Fibroblast of mammary gland (primary cell): Measurements from ENCODE around the gene AK9.

ENCODE experiments used
- DNase-seq: peaks from one replicate; pipeline ENCODE4 v3.0.0-alpha.2; 2010; ENCODE audit warnings: low read depth
- H3K4me3 ChIP-seq: 2 replicates; pipeline ENCODE4 v1.5.1; 2011; ENCODE audit warnings: low read depth, mild to moderate bottlenecking, low read length, moderate library complexity; ENCODE audit not compliant: control insufficient read depth
- CTCF ChIP-seq: conservative IDR thresholded peaks from 2 replicates; pipeline ENCODE4 v1.5.1; 2011; ENCODE audit warnings: low read depth, low read length, inconsistent platforms; ENCODE audit not compliant: control insufficient read depth, insufficient read depth

AK9 gene

DNA sequence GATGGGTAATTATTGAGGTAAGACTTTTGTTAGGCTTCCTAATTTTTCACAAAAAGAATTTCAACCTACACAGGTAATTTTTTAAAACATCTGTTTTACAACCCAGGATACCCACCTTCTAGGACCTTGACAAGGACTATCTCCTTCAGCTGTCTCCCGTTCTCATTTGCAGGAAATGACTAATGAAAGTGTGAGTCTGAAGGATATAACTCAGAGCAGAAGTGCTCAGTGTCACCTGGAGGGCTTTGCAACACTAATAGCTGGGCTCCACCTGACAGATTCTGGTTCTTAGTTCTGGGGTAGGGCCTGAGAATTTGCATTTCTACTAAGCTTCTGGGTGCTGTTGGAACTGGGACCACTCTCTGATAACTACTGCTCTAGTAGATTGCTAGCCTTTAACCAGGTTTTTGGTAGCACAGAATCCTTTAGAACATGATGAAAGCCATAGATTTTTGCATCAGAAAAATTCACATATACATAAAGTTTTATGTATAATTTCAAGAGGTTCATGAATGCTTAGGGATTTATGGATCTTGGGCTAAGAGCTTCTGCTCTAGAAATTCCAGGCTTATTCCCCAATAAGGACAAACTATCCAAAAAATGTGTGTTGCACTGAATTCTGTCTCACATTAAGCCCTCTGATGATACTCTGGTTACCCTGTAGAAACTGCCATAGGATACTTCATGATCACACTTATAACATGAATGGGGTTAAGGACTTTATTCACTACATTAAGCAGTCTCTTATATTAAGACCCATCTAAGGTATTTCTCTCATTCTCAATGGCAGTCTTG lies 30.3 kb downstream of the AK9 start:
- no peak for TF ChIP-seq CTCF
- H3K4me3 ChIP-seq: no peak overlapping the region
- no peak for DNase-seq

GRCh38 chr6:109655761-109656262 lies 35.2 kb downstream of the AK9 start:
- TF ChIP-seq CTCF: no peak
- no peak for DNase-seq
- no peak overlapping the region for H3K4me3 ChIP-seq

DNA sequence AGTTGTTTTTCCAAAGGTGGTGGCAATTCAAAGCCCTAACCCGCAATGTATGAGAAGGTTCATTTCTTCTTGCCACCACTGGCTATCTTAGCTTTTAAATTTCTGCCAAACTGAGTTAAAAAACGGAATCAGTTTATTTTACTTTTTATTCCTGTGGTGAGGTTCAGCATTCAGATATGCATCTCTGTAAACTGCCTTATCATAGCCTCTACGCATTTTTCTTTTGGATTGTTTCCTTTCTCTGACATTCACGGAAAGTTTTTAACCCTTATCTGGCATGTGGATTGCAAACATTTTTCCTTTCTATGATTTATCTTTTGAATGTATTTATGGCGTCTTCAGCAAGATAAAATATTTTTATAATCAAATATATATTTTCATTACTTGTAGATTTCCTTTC lies 37.7 kb downstream of the AK9 start:
- no peak overlapping the region for H3K4me3 ChIP-seq
- TF ChIP-seq CTCF: no peak
- no peak for DNase-seq

DNA sequence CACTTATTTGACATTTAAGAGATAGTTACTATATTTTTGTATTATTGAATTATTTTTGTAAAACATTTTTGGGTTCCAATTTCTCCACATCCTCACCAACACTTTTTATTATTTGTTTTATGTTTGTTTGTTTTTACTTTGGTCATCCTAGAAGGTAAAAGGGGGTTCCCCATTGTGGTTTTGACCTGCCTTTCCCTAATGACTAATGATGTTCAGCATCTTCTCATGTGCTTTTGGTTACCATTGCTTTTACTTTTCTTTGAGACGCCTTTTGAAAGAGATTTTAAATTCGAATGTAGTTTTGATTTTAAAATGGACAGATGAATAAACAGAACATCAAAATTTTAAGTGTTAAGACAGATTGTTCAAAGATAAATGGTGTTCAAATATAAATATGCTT lies 46.9 kb downstream of the AK9 start:
- no peak for TF ChIP-seq CTCF
- DNase-seq: peak; percentile 26
- H3K4me3 ChIP-seq: no peak overlapping the region

DNA sequence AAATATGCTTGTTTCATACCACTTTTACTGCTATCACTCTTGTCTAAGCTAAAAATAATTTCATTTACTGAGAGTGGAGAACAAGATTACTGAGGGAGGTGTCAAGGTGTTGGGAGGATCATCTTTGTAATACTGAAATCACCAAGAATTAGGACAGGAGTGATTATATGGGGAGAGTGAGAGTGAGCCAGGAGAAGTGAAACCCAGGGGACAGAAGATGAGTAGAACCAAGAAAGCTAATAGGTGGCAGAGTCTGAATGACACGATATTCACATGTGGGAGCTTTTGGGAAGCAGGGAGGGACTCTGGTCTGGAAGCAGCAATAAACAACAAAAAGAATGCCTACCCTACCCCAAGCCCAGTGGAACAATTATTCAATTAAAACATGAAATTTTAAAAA lies 58.6 kb downstream of the AK9 start:
- no peak overlapping the region for H3K4me3 ChIP-seq
- no peak for DNase-seq
- TF ChIP-seq CTCF: no peak

- DNase-seq: no peak
- TF ChIP-seq CTCF: no peak
- no peak overlapping the region for H3K4me3 ChIP-seq
Observed at GRCh38 chr6:109631403-109631802, 59.6 kb downstream of the AK9 start.
